B cell (primary cell): ENCODE results near the gene SLC30A7. TPM values are rescaled to one million over a fixed set of nuclear protein-coding genes. Genes with fewer than 3 reads are reported as not detected.
"Not testable (repeated sequence)": the region's sequence is repeated elsewhere in the genome, so short reads cannot be mapped to it uniquely, and the experiment has no call there.

ENCODE experiments used
- ATAC-seq: fragments of 200-7000 bp; cut with Tn5 transposase; one replicate; pipeline ENCODE4 v1.10.0; 2021; ENCODE audit warnings: low read depth, mild to moderate bottlenecking, moderate number of reproducible peaks, moderate library complexity
- CTCF ChIA-PET: fragments of 350-600 bp; sonication (Branson Sonifier 250); formaldehyde crosslinking; loops from one replicate; lab custom pipeline; 2021; ENCODE audit warnings: antibody characterized with exemption, inconsistent platforms; lab: Charles Lee
- POLR2A ChIA-PET: fragments of 350-600 bp; sonication (Branson Sonifier 250); formaldehyde crosslinking; loops from one replicate; lab custom pipeline; 2021; ENCODE audit warnings: antibody characterized with exemption; lab: Charles Lee
- DNase-seq: peaks from one replicate; pipeline ENCODE4 v3.0.0; 2013
- H2AFZ ChIP-seq: 2 replicates; pipeline ENCODE4 v1.6.1; 2012; ENCODE audit warnings: mild to moderate bottlenecking, low read depth, low read length; ENCODE audit not compliant: insufficient read depth, poor library complexity, severe bottlenecking
- H3K27ac ChIP-seq, 2 donors: 1 replicate in 1 of 2; 2 replicates in 1 of 2; pipeline ENCODE4 v1.5.1; 2012 to 2013; ENCODE audit warnings: low read length in 2 of 2, mild to moderate bottlenecking in 2 of 2, moderate library complexity in 1 of 2
- H3K27me3 ChIP-seq, 4 experiments: fragments of 200-600 bp in 1 of 4; sonication (generic) in 1 of 4; replicated peaks in 1 of 4; 1 replicate in 2 of 4; 2 replicates in 2 of 4; pipeline versions ENCODE4 v1.6.1 to v1.7.0; 2013 to 2016; ENCODE audit warnings: low read length in 3 of 4, mild to moderate bottlenecking in 2 of 4, mixed read lengths in 1 of 4, moderate library complexity in 1 of 4; ENCODE audit not compliant: insufficient read depth in 4 of 4, control insufficient read depth in 3 of 4; ENCODE audit errors: control extremely low read depth in 1 of 4
- H3K36me3 ChIP-seq, 2 experiments: replicated peaks in 1 of 2; 1 replicate in 1 of 2; 2 replicates in 1 of 2; pipeline versions ENCODE4 v1.6.1 to v1.7.1; 2013; ENCODE audit warnings: low read length in 1 of 2; ENCODE audit not compliant: insufficient read depth in 2 of 2, control insufficient read depth in 1 of 2; ENCODE audit errors: control extremely low read depth in 1 of 2, extremely low read depth in 1 of 2
- H3K4me1 ChIP-seq, 2 donors: fragments of 200-600 bp in 1 of 2; sonication (generic) in 1 of 2; 1 replicate in 1 of 2; 2 replicates in 1 of 2; pipeline versions ENCODE4 v1.5.1 to v1.6.1; 2013 to 2017; ENCODE audit warnings: low read length in 2 of 2; ENCODE audit not compliant: control insufficient read depth in 2 of 2, insufficient read depth in 2 of 2
- H3K4me2 ChIP-seq: replicated peaks from 2 replicates; pipeline ENCODE3; 2012; ENCODE audit warnings: mild to moderate bottlenecking, low read depth, low read length; ENCODE audit not compliant: poor library complexity, severe bottlenecking
- H3K4me3 ChIP-seq, 5 experiments: fragments of 200-600 bp in 1 of 5; sonication (generic) in 1 of 5; 1 replicate in 3 of 5; 2 replicates in 2 of 5; pipeline versions ENCODE4 v1.5.1 to v1.7.0; 2011 to 2016; ENCODE audit warnings: low read length in 4 of 5, mild to moderate bottlenecking in 4 of 5, low read depth in 2 of 5, control low read depth in 1 of 5, moderate library complexity in 1 of 5; ENCODE audit not compliant: insufficient read depth in 1 of 5; ENCODE audit errors: control extremely low read depth in 1 of 5, extremely low read depth in 1 of 5
- H3K79me2 ChIP-seq: fragments of 200-600 bp; sonication (generic); one replicate; pipeline ENCODE4 v1.6.0; 2016; ENCODE audit warnings: low read length; ENCODE audit not compliant: control insufficient read depth, insufficient read depth
- H3K9ac ChIP-seq: fragments of 200-600 bp; sonication (generic); 2 replicates; pipeline ENCODE4 v1.6.1; 2017; ENCODE audit warnings: mild to moderate bottlenecking, low read length, moderate library complexity
- H3K9me3 ChIP-seq, 3 donors: one replicate each; pipeline versions ENCODE4 v1.6.1 to v1.7.1; 2013; ENCODE audit warnings: low read length in 2 of 3; ENCODE audit not compliant: control insufficient read depth in 2 of 3, insufficient read depth in 1 of 3; ENCODE audit errors: control extremely low read depth in 1 of 3
- H4K20me1 ChIP-seq: 2 replicates; pipeline ENCODE4 v1.6.0; 2012; ENCODE audit warnings: mild to moderate bottlenecking, low read length; ENCODE audit not compliant: insufficient read depth, control insufficient read depth, poor library complexity, severe bottlenecking
- H3K27ac Mint-ChIP-seq: one replicate; pipeline ENCODE4 v1.8.0; 2021; ENCODE audit warnings: mixed read lengths
- H3K27me3 Mint-ChIP-seq: one replicate; pipeline ENCODE4 v1.8.0; 2021; ENCODE audit warnings: mixed read lengths
- H3K4me1 Mint-ChIP-seq: one replicate; pipeline ENCODE4 v1.8.0; 2021; ENCODE audit warnings: mixed read lengths
- H3K4me3 Mint-ChIP-seq: one replicate; pipeline ENCODE4 v1.8.0; 2021; ENCODE audit warnings: mixed read lengths
- H3K9me3 Mint-ChIP-seq: one replicate; pipeline ENCODE4 v1.8.0; 2022; ENCODE audit warnings: mixed read lengths; ENCODE audit not compliant: insufficient read depth
- CTCF ChIP-seq: fragments of 200-600 bp; IDR thresholded peaks from one replicate; pipeline ENCODE4 v1.8.0; 2022; ENCODE audit warnings: antibody characterized with exemption, mild to moderate bottlenecking
- WGBS: methylation state at CpG from one replicate; pipeline ENCODE4 v1.1.5; 2013; ENCODE audit warnings: missing lambda C conversion rate; ENCODE audit not compliant: insufficient coverage; 5-methylcytosine and 5-hydroxymethylcytosine counted together
- intact Hi-C: fragments of 100-400 bp; cut with micrococcal nuclease; formaldehyde crosslinking; loops from one replicate; pipeline ENCODE4 v1.10.0; 2022
- polyA plus RNA-seq: library from polyadenylated mRNA; depleted of rRNA; stranded (reverse); fragments of >200 nt; gene quantifications from 2 replicates; pipeline ENCODE4 v1.2.3, GENCODE V29; 2012
- total RNA-seq, 2 donors: library from RNA; stranded (reverse); fragments of 120-200 nt in 1 of 2; gene quantifications; 1 replicate in 1 of 2; 2 replicates in 1 of 2; pipeline versions ENCODE4 v1.2.3 to v1.2.4, GENCODE V29; 2013 to 2022

SLC30A7 gene
- total and polyA plus RNA-seq, 2 donors (not counting 1 experiment from before 2014, with no cell fraction given), result 5.2 to 28.6 TPM

DNA sequence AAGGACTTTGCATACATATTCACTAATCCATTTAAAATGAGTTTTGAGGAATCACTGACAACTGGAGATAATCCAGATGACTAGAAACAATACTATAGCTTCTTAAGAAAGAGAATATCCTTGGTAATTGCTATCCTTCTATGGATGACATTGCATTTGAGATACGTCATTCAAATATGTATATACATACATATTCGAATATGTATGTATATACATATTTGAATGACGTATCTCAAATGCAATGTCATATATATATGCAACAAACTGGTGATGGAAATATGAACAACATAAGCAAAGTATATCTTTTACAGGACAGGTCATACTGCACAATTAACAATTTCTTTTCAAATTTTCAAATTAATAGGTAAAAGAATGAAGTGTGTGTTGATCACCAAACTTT is 42.9 kb upstream of the SLC30A7 start:
- Histone ChIP-seq H3K27ac (no peak overlapping the region), H3K4me3 (no peak overlapping the region), H2AFZ (no peak overlapping the region), H3K4me2 (no peak overlapping the region), H3K9me3 (no peaks in the 10 kb centered on the region), H3K27me3 (no peaks in the 10 kb centered on the region), H3K79me2 (no peaks in the 10 kb centered on the region), H4K20me1 (no peaks in the 10 kb centered on the region), H3K9ac (no peak overlapping the region), H3K4me1 (no peaks in the 10 kb centered on the region), H3K36me3 (no peaks in the 10 kb centered on the region)
- DNase-seq (no peak), ATAC-seq (no peak)
- H3K9me3 Mint-ChIP-seq, result no peaks in the 10 kb centered on the region
- ChIA-PET CTCF (no interaction called here), POLR2A (interaction anchor here (0.6 kb wide), 1 partner anchor 471 kb away, joined by 4 read pairs; no protein-coding TSS in a partner anchor)
- H3K4me3 Mint-ChIP-seq, result no peak overlapping the region
- H3K27me3 Mint-ChIP-seq, result peaks cover 37% of the 10 kb centered on the region
- intact Hi-C loops, result no loop called here
- no CpG with 5 or more reads among the region's 3 CpGs for WGBS
- no peak for TF ChIP-seq CTCF
- no peak overlapping the region for H3K27ac Mint-ChIP-seq
- H3K4me1 Mint-ChIP-seq, result no peaks in the 10 kb centered on the region

DNA sequence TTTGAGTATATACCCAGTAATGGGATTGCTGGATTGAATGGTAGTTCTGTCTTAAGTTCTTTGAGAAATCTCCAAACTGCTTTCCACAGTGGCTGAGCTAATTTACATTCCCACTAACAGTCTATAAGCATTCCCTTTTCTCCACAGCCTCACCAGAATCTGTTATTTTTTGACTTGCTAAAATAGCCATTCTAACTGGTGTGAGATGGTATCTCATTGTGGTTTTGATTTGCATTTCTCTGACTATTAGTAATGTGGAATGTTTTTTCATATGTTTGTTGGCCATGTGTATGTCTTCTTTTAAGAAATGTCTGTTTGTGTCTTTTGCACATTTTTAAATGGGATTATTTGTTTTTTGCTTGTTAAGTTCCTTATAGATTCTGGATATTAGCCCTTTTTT is 40.8 kb upstream of the SLC30A7 start:
- H3K4me3 ChIP-seq, DNase-seq, H3K27ac ChIP-seq, ATAC-seq, H3K4me1 ChIP-seq, intact Hi-C loops, H3K79me2 ChIP-seq, H3K4me3 Mint-ChIP-seq, CTCF ChIA-PET, H4K20me1 ChIP-seq, H3K9me3 ChIP-seq, H3K4me2 ChIP-seq, H3K9ac ChIP-seq, POLR2A ChIA-PET, H3K36me3 ChIP-seq, H3K27me3 ChIP-seq, H3K9me3 Mint-ChIP-seq, H3K27ac Mint-ChIP-seq, H3K4me1 Mint-ChIP-seq, H2AFZ ChIP-seq: not testable (repeated sequence)
- peaks cover 28% of the 10 kb centered on the region for H3K27me3 Mint-ChIP-seq
